Thyroid gland (tissue), 4 donors: ENCODE measurements around the gene PREB. TPM values are rescaled to one million over a fixed set of nuclear protein-coding genes. Genes with fewer than 3 reads are reported as not detected.
A peak's percentile ranks its signal among the peaks of the same experiment; 100 is the strongest.

Experiments used
- DNase-seq, 2 donors: peaks; one replicate each; pipeline ENCODE4 v3.0.0-alpha.2; 2019
- H3K27ac ChIP-seq, 3 donors: fragments of 200-600 bp; sonication (generic); 1 replicate in 2 of 3; 2 replicates in 1 of 3; pipeline ENCODE4 v1.5.1; 2016 to 2019; ENCODE audit warnings: mild to moderate bottlenecking in 1 of 3, moderate library complexity in 1 of 3
- H3K27me3 ChIP-seq: fragments of 200-600 bp; sonication (generic); one replicate; pipeline ENCODE4 v1.5.1; 2019
- H3K36me3 ChIP-seq, 2 donors: fragments of 200-600 bp; sonication (generic); one replicate each; pipeline ENCODE4 v1.5.1; 2016 to 2019
- H3K4me1 ChIP-seq, 2 donors: fragments of 200-600 bp; sonication (generic); one replicate each; pipeline ENCODE4 v1.5.1; 2017 to 2019
- H3K4me3 ChIP-seq, 3 donors: fragments of 200-600 bp; sonication (generic); replicated peaks in 1 of 3; 1 replicate in 2 of 3; 2 replicates in 1 of 3; pipeline ENCODE4 v1.5.1; 2016; ENCODE audit warnings: mild to moderate bottlenecking in 1 of 3
- H3K9me3 ChIP-seq: fragments of 200-600 bp; sonication (generic); one replicate; pipeline ENCODE4 v1.5.1; 2017
- CTCF ChIP-seq, 6 experiments: fragments of 200-600 bp in 3 of 6; fragments of 450-650 bp in 3 of 6; sonication (generic) in 3 of 6; IDR thresholded peaks; one replicate each; pipeline ENCODE4 v1.5.1; 2016 to 2019; ENCODE audit warnings: antibody characterized with exemption in 6 of 6, mild to moderate bottlenecking in 2 of 6, inconsistent platforms in 1 of 6, moderate library complexity in 1 of 6
- POLR2A ChIP-seq, 2 donors: fragments of 450-650 bp; IDR thresholded peaks; one replicate each; pipeline ENCODE4 v1.6.1; 2017; ENCODE audit warnings: antibody characterized with exemption in 2 of 2, mild to moderate bottlenecking in 2 of 2, moderate library complexity in 1 of 2
- WGBS, 2 donors: methylation state at CpG; one replicate each; pipeline ENCODE4 v1.1.5; 2017; 5-methylcytosine and 5-hydroxymethylcytosine counted together
- intact Hi-C: fragments of 100-400 bp; cut with DNase I; formaldehyde crosslinking; loops from one replicate; pipeline ENCODE4 v1.15.1; 2023
- total RNA-seq, 4 donors: library from RNA; depleted of rRNA; stranded (reverse); fragments of >200 nt; gene quantifications; one replicate each; pipeline ENCODE4 v1.2.3, GENCODE V29; 2016

The PREB gene
- total RNA-seq, 4 donors from 2014 or later: 52.4 to 84.0 (median 55.2) TPM

GRCh38 chr2:27092696-27093429, 41.6 kb downstream of the PREB start:
- Histone ChIP-seq H3K27me3 (no peaks in the 10 kb centered on the region), H3K4me1 (peaks cover 5 to 21% of the 10 kb centered on the region in 2 donors), H3K9me3 (no peaks in the 10 kb centered on the region), H3K36me3 (no peaks in the 10 kb centered on the region), H3K4me3 (no peak overlapping the region), H3K27ac (no peak overlapping the region)
- no peak for TF ChIP-seq POLR2A (IDR thresholded peaks at IDR 0.05)
- no peak for TF ChIP-seq CTCF (IDR thresholded peaks at IDR 0.05)
- DNase-seq: peak; percentile 46 to 52
- 58 to 65% methylated on average over 8 of the region's 10 CpGs for WGBS, 2 donors
- intact Hi-C loops: loop anchor here (10.0 kb wide), 1 partner anchor 212 kb away; the partner anchor contains the start of gene UCN

GRCh38 chr2:27091746-27092695, 42.4 kb downstream of the PREB start:
- no peaks in the 10 kb centered on the region for H3K36me3 ChIP-seq
- intact Hi-C loops: loop anchor here (10.0 kb wide), 1 partner anchor 213 kb away; the partner anchor contains the start of gene UCN
- H3K9me3 ChIP-seq: no peaks in the 10 kb centered on the region

GRCh38 chr2:27089111-27089954, 45.1 kb downstream of the PREB start:
- no peak overlapping the region for H3K4me3 ChIP-seq
- WGBS, 2 donors: 92 to 93% methylated on average over 14 of the region's 14 CpGs
- H3K27me3 ChIP-seq: no peaks in the 10 kb centered on the region
- no peaks in the 10 kb centered on the region for H3K36me3 ChIP-seq
- H3K4me1 ChIP-seq: peaks cover 18 to 23% of the 10 kb centered on the region in 2 donors
- H3K27ac ChIP-seq: no peak overlapping the region
- TF ChIP-seq POLR2A (IDR thresholded peaks at IDR 0.05) (no peak), CTCF (IDR thresholded peaks at IDR 0.05) (no peak)
- intact Hi-C loops: loop anchor here (5.0 kb wide), 1 partner anchor 127 kb away; no protein-coding TSS in a partner anchor
- H3K9me3 ChIP-seq: no peaks in the 10 kb centered on the region
- DNase-seq: no peak

More at GRCh38 chr2:27091746-27092695, 42.4 kb downstream of the PREB start:
- no peak overlapping the region for H3K4me3 ChIP-seq
- H3K27me3 ChIP-seq: no peaks in the 10 kb centered on the region
- TF ChIP-seq CTCF (IDR thresholded peaks at IDR 0.05) (no peak), POLR2A (IDR thresholded peaks at IDR 0.05) (no peak)
- H3K27ac ChIP-seq: no peak overlapping the region
- DNase-seq: no peak
- H3K4me1 ChIP-seq: peaks cover 9 to 25% of the 10 kb centered on the region in 2 donors
- 75 to 77% methylated on average over 22 to 25 of the region's 25 CpGs for WGBS, 2 donors

- Histone ChIP-seq H3K27ac (no peak overlapping the region), H3K36me3 (no peaks in the 10 kb centered on the region), H3K27me3 (no peaks in the 10 kb centered on the region), H3K4me3 (no peak overlapping the region), H3K4me1 (peaks cover 18 to 22% of the 10 kb centered on the region in 2 donors), H3K9me3 (no peaks in the 10 kb centered on the region)
- intact Hi-C loops: loop anchor here (5.0 kb wide), 1 partner anchor 126 kb away; no protein-coding TSS in a partner anchor
- WGBS, 2 donors: 95 to 97% methylated on average over 6 of the region's 6 CpGs
- TF ChIP-seq POLR2A (IDR thresholded peaks at IDR 0.05) (no peak), CTCF (IDR thresholded peaks at IDR 0.05) (no peak)
- no peak for DNase-seq
These were observed 45.8 kb downstream of the PREB start for GRCh38 chr2:27088634-27089033.
